Stimulated activated CD8-positive, alpha-beta memory T cell treated with anti-CD3 and anti-CD28 coated beads, Interleukin-4, amount 100 ng/mL, for 4 hours (primary cell): Measurements from ENCODE around the gene NFIL3.

Source experiments
- DNase-seq, 2 donors: peaks; one replicate each; pipeline ENCODE4 v3.0.0-alpha.2; 2020; ENCODE audit warnings: low read depth in 2 of 2, low spot score in 1 of 2

The NFIL3 gene

DNA sequence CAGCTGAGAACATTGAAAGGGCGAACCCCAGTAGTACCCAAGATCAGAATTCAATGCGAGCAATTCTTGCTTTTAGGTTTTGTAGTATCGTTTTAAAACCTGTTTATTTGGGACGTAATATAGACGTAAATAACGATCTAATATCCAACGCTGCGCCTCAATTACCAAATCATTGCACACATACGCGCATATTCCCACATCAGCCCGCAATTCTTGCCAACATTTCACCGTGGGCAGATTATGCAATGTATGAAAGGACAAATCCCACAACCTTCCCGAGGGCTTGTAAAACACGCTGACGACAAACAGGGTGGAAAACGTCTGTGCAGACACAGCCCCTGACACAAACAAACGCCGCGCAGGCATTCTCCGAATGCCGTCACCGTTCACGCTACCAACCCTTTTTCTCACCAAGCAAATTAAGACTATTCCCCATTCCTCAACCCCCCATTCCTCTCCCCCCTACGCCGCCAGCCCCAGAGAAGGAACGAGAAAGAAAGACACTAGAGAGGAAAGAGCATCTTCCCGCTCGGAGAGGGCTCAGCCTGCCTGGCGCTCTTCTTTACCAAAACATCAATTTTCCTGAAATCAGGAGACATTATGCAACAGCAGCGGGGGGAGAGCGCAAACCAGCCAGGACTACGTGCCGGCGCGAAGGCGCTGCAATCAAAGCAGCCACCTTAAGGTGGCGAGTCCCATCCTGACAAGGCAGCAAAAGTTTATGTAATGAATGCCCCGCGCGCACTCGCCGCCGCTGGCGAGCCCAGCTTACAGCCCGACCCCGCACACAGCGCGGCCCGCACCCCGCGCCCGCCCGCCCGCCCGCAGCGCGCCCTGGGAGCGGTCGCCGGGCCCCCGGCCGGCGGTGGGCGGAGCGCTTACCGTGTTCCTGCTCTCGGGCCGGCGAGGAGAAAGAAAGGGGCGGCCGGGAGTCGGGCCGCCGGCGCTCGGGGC is 597 bp downstream of the NFIL3 start:
- no peak for DNase-seq

DNA sequence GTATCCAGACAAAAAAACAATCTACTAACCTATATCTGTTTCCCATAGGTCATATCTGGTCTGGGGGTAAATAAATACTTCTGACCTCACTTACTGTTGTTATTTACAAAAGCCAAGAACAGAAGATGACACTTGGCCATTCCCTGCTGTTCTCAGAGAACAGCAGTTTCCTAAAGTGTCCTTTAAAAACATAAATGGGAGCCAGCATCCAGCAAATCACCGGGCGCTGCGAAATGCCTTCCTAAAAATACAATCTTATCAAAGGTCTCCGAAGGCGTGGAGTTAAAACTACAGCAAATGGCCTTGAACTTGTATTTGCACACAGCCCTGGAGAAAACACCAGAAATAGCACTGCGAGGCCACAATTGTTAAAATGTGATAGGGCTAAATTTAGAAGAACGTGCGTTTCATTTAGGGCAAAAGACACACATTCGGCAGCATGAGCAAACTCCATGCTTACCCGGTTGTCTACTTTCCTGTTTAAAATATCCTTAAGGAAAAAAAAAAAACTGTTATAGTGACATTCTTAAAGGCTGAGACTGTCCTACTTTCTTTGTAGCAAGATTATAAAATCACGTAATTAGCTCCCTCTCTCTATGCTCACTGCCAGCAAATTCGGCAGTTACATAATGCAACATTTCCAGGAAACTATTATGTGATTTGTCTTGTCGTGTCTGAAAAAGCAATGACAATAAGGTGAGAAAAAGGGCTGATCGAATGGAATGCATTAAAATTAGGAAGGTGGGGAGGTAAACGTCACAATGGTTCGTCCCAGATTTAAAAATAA is 1.5 kb downstream of the NFIL3 start:
- DNase-seq: no peak

DNA sequence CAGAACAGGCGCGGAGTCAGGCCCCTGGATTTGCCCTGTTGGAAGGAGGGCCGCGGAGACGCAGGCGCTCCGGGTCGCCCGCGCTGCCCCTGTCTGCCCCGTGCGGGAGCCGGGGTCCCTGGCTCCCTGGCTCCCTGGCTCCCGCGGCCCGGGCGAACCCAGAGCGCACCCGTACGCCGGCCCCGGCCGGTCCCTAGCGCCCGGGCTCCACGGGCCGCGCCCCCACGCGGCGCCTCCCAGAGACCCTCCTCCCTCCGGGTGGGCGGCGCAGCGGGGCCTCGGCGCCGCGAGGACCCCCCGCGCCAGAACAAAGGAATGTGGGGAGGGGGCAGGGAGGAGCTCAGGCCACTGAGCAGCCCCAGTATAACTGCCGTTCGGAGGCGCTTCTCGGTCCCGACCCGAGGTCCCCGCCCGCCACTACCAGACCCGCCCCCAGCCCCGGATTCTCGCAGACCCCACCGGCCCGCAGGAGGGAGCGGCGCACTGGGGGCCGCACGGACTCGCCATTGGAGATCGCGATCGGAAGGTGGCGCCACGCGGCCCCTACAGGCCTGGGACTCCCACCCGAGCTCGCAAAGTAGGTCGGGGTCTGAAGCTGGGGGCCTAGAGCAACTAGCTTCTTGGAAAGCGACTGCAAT is 2.4 kb downstream of the NFIL3 start:
- no peak for DNase-seq

DNA sequence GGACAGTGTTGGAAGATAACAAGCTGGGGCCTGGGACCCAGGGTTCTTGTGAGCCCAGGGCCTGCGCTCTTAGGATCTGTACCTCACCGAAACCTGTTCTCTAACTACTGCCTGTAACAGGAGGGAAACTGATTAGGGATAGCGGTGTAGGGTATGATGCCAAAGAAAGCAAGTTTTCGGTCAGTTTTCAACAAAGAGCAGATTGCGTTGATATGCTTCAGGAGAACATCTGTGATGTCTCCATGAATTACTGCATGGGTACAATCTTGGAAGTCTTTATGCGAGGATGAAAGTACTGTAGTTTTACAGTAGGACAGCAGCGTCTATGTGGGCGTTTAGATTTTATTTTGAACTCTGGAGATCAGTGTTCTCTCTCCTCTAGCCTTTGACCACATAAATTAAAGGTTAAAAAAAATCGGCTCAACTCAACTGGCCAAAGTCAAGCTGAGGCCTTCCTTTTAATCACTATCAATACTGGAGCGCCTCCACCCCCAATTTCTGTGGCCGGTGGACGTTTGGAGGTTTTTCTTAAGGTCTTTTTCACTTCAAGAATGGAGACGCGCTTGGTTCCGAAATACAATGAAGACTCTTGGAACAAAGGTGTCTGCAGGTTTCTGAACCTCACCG is 3.0 kb downstream of the NFIL3 start:
- no peak for DNase-seq

DNA sequence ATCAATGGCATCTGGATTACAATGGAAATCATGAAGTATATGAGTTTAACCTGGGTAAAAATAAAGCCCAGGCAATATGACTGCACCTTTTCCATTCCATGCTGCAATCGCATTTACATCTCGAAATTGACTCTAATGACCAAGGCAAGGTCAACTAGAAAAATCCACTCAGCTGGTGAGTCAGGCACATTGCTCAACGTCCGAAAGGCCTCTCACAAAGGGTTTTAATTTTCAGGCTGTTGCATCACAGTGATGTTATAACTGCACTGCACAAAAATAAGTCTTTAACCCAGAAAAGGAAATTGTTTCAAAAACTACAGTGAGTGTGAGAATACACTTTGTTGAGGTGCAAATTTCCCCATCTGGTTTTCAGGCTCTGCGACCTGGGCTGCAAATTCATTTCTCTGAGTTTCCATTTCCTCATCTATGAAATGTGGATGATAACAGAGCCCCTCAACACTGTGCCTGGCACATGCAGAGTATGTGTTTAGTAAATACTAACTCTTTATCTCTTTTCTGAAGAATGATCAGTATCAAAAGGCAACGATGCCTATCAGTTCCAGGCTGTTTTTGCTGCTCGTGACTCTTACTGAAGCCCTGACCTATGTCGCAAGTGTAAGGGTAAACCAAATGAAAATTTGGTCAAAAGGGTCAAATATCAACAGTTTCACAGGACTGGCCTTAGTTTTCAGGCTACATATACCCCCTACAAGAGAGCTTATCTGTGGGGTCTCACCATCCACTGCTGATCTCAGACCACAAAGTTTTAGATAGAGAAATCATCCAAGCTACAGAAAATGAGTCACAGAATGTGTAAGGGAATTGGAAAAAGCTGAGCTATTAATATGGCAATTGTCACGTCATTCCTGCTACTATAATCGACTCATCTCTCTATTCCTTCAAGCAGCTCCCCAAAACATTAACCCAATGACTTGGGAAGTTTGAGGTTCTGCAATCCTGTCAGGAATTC is 4.1 kb downstream of the NFIL3 start:
- no peak for DNase-seq

DNA sequence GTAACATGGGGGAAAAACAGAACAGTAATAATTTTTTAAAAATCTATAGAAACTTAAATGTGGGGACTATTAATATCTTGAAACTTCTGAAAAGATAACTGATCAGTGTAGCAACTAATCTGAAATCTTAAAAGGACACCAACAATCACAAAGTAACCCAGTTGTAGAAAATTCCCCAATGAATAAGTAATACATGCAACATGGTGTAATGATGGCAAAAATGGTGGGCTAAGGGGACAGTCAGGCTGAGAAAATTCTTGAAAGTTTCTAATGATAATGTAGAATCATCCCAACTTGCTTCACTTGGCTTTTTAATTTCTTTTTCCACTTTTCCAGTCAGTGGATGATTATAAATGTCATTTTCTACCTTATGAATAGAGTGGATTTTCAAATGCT is 5.4 kb downstream of the NFIL3 start:
- DNase-seq: no peak

DNA sequence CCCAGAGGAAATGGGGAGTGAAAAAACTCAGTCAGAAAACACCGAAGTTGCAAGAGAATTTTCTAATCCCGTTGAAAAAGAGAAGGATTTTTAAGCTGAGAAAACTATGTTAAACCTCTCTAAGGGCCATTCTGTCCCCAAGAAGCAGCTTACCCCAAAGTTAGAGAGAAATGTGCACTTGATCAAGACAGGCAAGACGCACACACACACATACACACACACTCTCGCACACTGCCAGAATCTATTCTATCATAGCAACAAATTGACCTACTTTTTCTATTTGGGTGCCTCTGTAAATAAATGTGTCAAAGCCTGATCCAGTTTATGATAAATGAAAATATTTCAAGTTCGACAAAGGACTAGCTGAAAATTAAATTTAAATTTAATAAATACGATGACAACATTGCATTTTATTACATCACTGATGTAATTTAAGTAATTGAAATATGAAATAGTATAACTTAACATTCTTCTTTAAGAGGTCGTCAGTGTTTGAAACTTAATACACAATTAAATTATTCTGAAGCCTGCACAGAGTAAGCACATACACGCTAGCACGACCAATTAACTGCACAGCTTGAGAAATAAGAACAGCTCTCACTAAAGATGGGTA is 5.9 kb downstream of the NFIL3 start:
- DNase-seq: no peak

DNA sequence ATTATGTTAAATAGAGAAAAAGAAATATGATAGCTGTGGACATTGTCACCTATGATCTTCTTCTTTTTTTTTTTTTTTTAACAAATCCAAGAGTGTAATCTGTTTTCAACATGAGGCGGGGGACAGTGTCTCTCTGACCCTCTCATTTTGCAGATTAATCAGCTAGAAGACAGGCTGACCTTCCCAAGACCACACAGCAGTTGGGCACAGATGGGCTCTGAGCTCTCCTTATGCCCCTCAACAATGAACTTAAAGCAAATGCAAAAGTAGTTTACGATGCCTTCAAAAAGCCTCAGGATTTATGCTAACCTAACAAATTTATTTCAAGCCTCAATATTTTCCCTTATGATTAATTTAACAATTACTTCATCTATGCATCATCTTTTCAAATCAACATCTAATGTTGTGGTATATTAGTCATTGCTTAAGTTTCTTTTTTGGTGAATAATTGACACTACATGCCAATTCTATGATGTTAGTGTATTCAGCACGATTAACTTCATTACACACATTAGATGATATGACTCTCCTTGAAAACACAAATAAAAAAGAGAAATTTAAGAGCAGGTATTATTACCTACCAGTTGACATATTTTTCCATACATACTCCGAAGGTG is 7.4 kb downstream of the NFIL3 start:
- no peak for DNase-seq

DNA sequence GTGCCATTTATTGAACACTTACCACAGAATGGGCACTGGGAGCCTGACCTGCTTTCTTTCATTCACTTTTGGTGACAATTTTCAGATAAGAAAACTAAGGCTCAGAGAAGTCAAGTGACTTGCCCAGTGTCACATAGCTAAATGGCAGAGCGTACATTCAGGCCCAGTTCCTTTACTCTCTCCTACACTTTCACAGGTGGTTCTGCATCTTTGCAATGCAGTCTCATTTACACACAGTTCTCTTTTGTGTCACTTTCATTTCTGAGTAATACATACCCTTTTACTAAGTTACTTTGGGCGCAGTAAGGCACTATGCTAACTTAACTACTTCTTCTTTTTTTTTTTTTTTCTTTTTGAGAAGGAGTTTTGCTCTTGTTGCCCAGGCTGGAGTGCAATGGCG is 8.3 kb downstream of the NFIL3 start:
- no peak for DNase-seq

DNA sequence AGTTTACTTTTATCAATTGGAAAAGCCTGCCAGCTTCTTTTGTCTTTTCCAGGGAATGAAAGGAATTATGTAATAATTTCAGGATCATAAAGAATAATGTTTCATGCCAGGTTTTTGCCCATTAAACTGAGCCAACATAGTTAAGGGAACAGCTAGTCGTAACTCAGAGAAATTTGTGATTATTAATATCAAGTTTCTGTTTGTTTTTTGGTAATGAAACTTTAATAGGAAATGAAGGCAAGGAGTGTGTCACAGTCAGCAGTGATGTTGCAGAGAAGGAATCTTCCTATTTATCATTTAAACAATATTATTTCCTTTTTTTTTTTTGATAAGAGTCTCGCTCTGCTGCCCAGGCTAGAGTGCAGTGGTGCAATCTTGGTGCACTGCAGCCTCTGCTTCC is 10.7 kb downstream of the NFIL3 start:
- no peak for DNase-seq

DNA sequence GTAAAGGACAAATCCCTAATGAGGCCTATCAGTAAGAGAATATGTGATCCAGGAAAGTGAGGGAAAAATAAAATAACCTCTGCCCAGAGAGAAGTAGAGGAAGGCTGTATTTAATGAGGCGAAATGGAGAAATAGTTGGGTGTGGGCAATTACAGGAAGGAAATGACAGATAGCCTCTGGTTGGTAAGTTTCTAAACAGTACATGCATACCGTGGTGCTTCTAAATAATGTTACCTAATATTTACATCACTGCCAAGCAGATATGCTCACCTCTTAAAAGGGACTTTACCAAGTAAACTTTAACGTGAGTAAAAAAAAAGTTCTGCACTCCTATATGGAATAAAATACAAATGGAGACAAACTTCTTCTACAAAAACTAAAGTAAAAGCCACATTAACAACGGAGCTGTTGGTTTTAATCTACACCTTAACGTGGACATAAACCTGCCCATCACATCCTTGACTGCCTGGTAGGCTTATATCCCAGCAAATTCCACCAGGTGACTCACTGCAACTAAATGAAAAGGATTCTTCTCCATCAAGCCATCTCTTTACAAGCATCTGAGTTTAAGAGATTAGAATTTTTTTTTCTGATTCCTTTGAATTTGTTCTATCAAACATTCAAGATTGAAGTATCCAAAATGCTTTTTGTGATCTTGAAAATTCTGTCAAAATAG is 12.4 kb downstream of the NFIL3 start:
- DNase-seq: no peak

DNA sequence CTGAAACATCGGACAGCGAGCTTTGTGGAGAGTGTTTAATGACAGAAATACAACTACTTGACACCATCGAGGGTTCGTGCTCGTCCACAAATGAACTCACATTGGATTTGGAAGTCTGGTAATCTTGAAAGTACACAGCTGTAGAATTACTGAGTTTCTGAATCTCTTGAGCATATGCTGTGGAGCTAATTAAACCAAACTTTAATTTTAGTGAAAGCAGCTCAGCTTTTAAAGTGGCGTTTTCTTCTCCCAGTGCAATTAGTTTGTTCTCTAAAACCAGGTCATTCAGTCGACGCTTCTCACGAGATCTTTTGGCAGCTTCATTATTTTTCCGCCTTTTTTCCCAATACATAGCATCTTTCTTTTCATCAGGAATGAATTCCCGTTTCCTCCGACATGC is 13.5 kb downstream of the NFIL3 start:
- no peak for DNase-seq

DNA sequence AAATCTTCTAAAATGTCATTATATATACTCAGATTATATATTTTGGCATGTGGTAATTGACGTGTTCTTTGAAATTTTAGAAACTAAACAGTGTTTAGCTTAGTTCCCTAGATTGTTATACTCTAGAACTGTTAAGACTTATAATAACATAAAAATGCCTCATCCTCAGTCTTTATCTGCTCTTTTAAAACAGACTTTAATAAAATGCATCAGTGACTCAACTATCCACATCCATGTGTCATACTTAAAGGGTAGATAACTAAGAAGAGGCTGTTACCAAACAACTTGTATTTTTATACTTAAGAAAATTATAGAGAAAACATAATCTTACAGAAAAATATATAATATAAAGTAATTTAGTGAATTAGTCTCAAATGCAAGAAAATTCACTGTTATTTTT is 15.2 kb downstream of the NFIL3 start:
- DNase-seq: no peak

DNA sequence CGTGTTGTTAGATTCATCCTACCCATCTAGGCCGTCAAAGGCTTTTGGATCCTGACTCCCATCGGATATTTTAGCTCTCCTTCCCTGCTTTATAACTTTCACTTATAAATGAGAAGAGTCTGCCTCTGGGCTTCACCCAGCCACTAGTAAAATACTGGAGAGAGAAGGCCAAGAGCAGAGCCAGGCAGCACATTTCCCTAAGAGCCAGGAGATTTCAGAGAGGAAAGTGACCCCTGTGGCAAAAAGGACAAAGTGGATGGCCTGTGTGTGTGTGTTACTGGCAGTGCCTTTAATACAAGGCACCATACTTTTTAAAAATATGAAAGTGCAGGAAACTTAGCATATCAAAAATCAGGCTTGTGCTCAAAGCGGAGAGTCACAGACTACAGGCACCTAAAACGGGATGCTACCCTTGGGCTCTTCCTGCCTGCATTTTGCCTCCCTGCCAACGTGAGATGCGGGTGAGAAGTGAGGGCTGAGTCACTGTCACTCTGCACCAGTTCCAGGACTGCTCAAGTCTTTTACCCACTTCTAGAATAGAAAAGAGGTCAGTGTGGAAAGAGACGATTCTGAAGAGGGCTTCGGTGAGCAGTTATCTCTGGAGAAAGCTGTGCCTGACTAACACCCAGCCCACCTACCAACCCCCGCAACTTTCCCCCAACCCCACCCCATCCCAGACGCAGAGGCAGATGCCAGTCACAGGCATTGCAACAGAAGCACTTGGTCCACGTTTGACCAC is 15.9 kb downstream of the NFIL3 start:
- DNase-seq: no peak

DNA sequence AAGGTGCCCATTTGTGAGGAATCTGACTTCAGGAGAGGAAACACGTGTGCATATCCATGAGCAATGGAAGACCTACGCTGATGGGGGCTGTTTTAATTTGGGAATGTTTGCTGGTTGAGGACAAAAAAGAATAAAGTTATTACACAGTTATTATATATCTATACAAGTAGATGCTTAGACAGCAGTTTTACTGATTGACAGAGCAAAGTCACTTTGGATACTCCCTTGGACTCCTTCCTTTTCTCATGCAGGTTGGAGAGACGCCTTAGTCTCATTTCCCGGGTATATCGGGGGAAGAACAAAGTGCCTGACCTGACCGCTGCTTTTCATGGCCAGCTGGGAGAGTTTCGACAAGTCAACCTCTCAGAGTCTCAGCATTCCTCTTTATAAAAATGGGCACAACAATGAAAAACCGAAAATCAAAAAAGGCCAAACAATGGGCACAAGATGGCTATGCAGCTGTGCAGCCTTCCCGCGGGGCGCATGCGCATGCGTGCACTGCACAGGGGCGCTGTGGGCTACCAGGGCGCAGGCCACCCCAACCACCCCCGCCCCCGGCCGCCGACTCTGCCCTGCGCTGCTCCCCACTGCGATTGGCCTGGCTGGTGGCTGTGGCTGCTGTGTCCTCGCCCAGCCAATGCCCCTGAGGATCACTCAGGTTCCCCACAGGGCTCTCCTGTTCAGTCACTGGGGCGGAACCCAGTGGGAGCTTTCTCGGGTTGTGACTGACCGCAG is 18.1 kb downstream of the NFIL3 start:
- no peak for DNase-seq

DNA sequence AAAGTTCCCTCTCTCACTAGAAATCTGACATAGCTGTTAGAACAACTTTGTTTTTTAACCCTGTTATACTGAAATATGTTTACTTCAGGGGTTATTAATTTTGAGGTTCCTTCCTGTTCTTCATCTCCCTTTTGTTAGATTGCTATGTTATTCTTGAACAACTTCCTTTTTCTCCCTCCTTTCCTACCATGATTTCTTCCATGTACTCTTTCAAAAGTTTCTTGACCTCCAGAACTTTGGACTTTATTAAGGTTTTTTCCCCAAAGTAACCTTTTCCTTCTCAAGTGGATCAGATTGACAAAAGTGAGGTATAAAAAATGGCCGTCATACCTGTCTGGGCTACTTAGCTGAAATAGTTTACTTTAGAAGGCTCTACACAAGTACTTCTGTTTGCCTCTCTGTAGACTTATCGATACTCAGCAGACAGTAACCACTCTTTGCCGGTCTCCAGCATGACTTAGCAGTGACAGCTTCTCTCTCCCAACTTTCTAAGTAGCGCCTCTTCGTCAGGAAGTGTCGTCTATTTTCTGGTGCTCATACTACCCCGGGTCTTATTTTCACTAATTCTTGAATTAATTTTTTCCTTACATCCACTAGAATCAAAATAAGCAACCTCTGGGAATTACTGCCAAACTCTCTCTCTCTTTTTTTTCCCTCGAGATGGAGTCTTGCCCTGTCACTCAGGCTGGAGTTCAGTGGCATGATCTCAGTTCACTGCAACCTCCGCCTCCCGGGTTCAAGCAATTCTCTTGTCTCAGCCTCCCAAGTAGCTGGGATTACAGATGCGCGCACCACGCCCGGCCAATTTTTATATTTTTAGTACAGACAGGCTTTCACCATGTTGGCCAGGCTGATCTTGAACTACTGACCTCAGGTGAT is 19.7 kb downstream of the NFIL3 start:
- no peak for DNase-seq
